ENCODE results near the gene THAP11. TPM values are rescaled to one million over a fixed set of nuclear protein-coding genes. Genes with fewer than 3 reads are reported as not detected.

Gene THAP11
- total and polyA plus RNA-seq, 2 of the 13 experiments (the other 11 are each of a cell fraction or from before 2014, with no cell fraction given), result 44.2 to 53.4 TPM

DNA sequence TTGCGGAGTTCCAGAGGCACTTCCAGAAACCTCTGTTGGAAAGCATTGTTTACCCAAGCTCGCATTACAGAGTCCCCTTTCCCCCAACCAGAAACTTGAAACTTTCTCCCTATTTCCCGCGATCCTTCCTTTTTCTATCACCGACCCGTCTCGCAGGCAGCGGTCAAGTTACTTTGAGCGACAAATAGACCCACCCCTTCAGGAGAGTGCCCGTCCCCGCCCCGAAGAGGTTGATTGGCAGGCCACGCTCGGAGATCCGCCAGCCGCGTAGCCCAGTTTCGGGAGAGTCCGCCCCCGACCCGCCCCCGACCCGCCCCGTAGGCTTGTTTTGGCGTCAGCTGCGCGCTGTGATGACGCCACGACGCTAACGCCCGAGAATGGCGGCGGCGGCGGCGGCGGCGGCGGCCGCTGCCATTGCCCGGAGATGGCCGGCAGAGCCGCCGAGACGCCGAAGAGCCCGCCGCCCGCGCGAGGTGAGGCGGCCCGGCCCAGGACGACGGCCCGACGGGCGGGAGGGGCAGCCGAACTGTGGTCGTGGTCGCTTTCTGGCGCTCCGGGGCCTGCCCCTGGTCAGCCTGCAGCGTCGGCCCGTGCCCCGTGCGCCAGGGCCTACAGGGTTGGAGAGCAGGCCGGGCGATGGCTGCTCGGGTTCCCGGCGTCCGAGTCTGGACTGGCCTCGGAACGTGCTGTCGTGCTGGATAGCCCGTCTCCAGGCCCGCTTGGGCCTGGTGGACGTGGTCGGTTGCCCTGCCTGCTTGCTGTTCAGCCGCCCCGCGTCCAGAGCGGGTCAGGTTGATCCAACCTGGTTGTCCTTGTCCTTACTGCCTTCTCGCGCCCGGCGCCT is 51.0 kb downstream of the THAP11 start, which contains the start of gene PSKH1 (continued):
- TF ChIP-seq STAT6 (CRISPR knock-in tag; IDR thresholded peaks at IDR 0.05; ENCODE audit: borderline replicate concordance) (0 out of 2 replicates have a peak, but pooled peaks have one; percentile 15), RBM39 (IDR thresholded peaks at IDR 0.05; ENCODE audit: low read depth, low read length, poor library complexity, severe bottlenecking) (peak; percentile 77), MXD4 (CRISPR knock-in tag; IDR thresholded peaks at IDR 0.05) (0 out of 2 replicates have a peak, but pooled peaks have one; percentile 19), PHF21A (CRISPR knock-in tag; IDR thresholded peaks at IDR 0.05) (0 out of 2 replicates have a peak, but pooled peaks have one; percentile 3), SP4 (CRISPR knock-in tag; IDR thresholded peaks at IDR 0.05) (peak; percentile 98), ZNF20 (CRISPR knock-in tag; IDR thresholded peaks at IDR 0.05) (no peak; the same call in 1 of the 2 replicates), EHMT2 (IDR thresholded peaks at IDR 0.05; ENCODE audit: borderline replicate concordance, low read depth, low read length) (no peak), TBX2 (CRISPR knock-in tag; IDR thresholded peaks at IDR 0.05; ENCODE audit: borderline replicate concordance) (peak; percentile 32; the same call in 1 of the 2 replicates), ZNF746 (CRISPR knock-in tag; IDR thresholded peaks at IDR 0.05) (0 out of 2 replicates have a peak, but pooled peaks have one; percentile 56), SATB2 (CRISPR knock-in tag; IDR thresholded peaks at IDR 0.05) (0 out of 2 replicates have a peak, but pooled peaks have one; percentile 30), CHD2 (IDR thresholded peaks at IDR 0.05; ENCODE audit: low read depth, low read length) (0 out of 2 replicates have a peak, but pooled peaks have one; percentile 42), ETV6 (CRISPR knock-in tag; conservative IDR thresholded peaks at IDR 0.05) (peak; percentile 79; the same call in 1 of the 2 replicates), ATF1 (CRISPR knock-in tag; IDR thresholded peaks at IDR 0.05) (peak; percentile 92)
- TF ChIP-seq, protein P1, sequence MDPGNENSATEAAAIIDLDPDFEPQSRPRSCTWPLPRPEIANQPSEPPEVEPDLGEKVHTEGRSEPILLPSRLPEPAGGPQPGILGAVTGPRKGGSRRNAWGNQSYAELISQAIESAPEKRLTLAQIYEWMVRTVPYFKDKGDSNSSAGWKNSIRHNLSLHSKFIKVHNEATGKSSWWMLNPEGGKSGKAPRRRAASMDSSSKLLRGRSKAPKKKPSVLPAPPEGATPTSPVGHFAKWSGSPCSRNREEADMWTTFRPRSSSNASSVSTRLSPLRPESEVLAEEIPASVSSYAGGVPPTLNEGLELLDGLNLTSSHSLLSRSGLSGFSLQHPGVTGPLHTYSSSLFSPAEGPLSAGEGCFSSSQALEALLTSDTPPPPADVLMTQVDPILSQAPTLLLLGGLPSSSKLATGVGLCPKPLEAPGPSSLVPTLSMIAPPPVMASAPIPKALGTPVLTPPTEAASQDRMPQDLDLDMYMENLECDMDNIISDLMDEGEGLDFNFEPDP (CRISPR knock-in tag; conservative IDR thresholded peaks at IDR 0.05), result 0 out of 2 replicates have a peak, but pooled peaks have one; percentile 85
- TF ChIP-seq, protein P2, sequence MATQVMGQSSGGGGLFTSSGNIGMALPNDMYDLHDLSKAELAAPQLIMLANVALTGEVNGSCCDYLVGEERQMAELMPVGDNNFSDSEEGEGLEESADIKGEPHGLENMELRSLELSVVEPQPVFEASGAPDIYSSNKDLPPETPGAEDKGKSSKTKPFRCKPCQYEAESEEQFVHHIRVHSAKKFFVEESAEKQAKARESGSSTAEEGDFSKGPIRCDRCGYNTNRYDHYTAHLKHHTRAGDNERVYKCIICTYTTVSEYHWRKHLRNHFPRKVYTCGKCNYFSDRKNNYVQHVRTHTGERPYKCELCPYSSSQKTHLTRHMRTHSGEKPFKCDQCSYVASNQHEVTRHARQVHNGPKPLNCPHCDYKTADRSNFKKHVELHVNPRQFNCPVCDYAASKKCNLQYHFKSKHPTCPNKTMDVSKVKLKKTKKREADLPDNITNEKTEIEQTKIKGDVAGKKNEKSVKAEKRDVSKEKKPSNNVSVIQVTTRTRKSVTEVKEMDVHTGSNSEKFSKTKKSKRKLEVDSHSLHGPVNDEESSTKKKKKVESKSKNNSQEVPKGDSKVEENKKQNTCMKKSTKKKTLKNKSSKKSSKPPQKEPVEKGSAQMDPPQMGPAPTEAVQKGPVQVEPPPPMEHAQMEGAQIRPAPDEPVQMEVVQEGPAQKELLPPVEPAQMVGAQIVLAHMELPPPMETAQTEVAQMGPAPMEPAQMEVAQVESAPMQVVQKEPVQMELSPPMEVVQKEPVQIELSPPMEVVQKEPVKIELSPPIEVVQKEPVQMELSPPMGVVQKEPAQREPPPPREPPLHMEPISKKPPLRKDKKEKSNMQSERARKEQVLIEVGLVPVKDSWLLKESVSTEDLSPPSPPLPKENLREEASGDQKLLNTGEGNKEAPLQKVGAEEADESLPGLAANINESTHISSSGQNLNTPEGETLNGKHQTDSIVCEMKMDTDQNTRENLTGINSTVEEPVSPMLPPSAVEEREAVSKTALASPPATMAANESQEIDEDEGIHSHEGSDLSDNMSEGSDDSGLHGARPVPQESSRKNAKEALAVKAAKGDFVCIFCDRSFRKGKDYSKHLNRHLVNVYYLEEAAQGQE (IDR thresholded peaks at IDR 0.05; ENCODE audit: borderline replicate concordance in 1 of 2, low read depth in 1 of 2, low read length in 2 of 2), result no peak
- TF ChIP-seq, protein P3, sequence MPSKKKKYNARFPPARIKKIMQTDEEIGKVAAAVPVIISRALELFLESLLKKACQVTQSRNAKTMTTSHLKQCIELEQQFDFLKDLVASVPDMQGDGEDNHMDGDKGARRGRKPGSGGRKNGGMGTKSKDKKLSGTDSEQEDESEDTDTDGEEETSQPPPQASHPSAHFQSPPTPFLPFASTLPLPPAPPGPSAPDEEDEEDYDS (CRISPR knock-in tag; IDR thresholded peaks at IDR 0.05), result peak; percentile 89
- TF ChIP-seq, protein P4, sequence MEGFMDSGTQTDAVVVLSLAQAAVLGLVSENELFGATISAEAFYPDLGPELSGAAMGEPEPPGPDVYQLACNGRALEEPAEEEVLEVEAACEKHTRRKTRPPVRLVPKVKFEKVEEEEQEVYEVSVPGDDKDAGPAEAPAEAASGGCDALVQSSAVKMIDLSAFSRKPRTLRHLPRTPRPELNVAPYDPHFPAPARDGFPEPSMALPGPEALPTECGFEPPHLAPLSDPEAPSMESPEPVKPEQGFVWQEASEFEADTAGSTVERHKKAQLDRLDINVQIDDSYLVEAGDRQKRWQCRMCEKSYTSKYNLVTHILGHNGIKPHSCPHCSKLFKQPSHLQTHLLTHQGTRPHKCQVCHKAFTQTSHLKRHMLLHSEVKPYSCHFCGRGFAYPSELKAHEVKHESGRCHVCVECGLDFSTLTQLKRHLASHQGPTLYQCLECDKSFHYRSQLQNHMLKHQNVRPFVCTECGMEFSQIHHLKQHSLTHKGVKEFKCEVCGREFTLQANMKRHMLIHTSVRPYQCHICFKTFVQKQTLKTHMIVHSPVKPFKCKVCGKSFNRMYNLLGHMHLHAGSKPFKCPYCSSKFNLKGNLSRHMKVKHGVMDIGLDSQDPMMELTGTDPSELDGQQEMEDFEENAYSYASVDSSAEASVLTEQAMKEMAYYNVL (CRISPR knock-in tag; IDR thresholded peaks at IDR 0.05; ENCODE audit: borderline replicate concordance), result peak; percentile 53; the same call in 1 of the 2 replicates

Data from HepG2 (cell line).